NCI-H82 (cell line): ENCODE data around the gene CNN2.

Experiments
- DNase-seq: peaks from one replicate; lab custom pipeline; 2025; lab: John Stamatoyannopoulos, UW

CNN2 gene

GRCh38 chr19:1025960-1026782 is at the start of gene CNN2:
Gene CNN2, plus strand, starts transcription at chr19:1026608. Its CDS starts 54 bp downstream, at chr19:1026662.
- DNase-seq, result peak; percentile 58

- no peak for DNase-seq
Observed at GRCh38 chr19:977058-977464, 49.3 kb upstream of the CNN2 start.

- no peak for DNase-seq
Observed at GRCh38 chr19:979318-979741, 47.1 kb upstream of the CNN2 start.

GRCh38 chr19:980133-980998 is 46.0 kb upstream of the CNN2 start:
- DNase-seq, result no peak

- DNase-seq, result peak; percentile 64
Observed at GRCh38 chr19:982567-983170, 43.7 kb upstream of the CNN2 start.

GRCh38 chr19:984165-984967 is 42.0 kb upstream of the CNN2 start, which contains the start of gene WDR18:
Gene WDR18, plus strand, starts transcription at chr19:984345. Its CDS starts 9 bp downstream, at chr19:984354.
- DNase-seq, result peak; percentile 88

- no peak for DNase-seq
Observed at GRCh38 chr19:986083-986482, 40.3 kb upstream of the CNN2 start.

GRCh38 chr19:988081-988480 is 38.3 kb upstream of the CNN2 start:
- DNase-seq, result no peak

GRCh38 chr19:988510-988909 is 37.9 kb upstream of the CNN2 start:
- no peak for DNase-seq

GRCh38 chr19:989381-990081 is 36.9 kb upstream of the CNN2 start:
- no peak for DNase-seq

- DNase-seq, result no peak
Observed at GRCh38 chr19:990119-990571, 36.3 kb upstream of the CNN2 start.

GRCh38 chr19:990746-991145 is 35.7 kb upstream of the CNN2 start:
- DNase-seq, result no peak

GRCh38 chr19:991174-991931 is 35.1 kb upstream of the CNN2 start:
- DNase-seq, result peak; percentile 35

- DNase-seq, result no peak
Observed at GRCh38 chr19:991932-992669, 34.3 kb upstream of the CNN2 start.

- DNase-seq, result no peak
Observed at GRCh38 chr19:992670-993055, 33.7 kb upstream of the CNN2 start.

GRCh38 chr19:993361-993830 is 33.0 kb upstream of the CNN2 start:
- no peak for DNase-seq

- no peak for DNase-seq
Observed at GRCh38 chr19:993831-994393, 32.5 kb upstream of the CNN2 start.

GRCh38 chr19:994516-994915 is 31.9 kb upstream of the CNN2 start:
- no peak for DNase-seq
